Fibroblast of the aortic adventitia (primary cell): ENCODE results near the gene EIF4E1B. TPM values are rescaled to one million over a fixed set of nuclear protein-coding genes. Genes with fewer than 3 reads are reported as not detected.

Experiments used
- DNase-seq: peaks from one replicate; pipeline ENCODE4 v3.0.0-alpha.2; 2010; ENCODE audit warnings: low read depth
- H3K4me3 ChIP-seq: 2 replicates; pipeline ENCODE4 v1.5.1; 2011; ENCODE audit warnings: low read depth, mild to moderate bottlenecking, control low read depth, low read length, moderate library complexity
- total RNA-seq: library from RNA; depleted of rRNA; stranded (reverse); fragments of >200 nt; gene quantifications from 2 replicates; pipeline ENCODE4 v1.2.3, GENCODE V29; 2012; ENCODE audit warnings: low replicate concordance
- TF ChIP-seq, protein P1 (sequence below): IDR thresholded peaks from 2 replicates; pipeline ENCODE4 v1.5.1; 2011; ENCODE audit warnings: mild to moderate bottlenecking, low read length, control low read depth, inconsistent platforms; ENCODE audit not compliant: insufficient read depth

The EIF4E1B gene
- total RNA-seq, 1 donor, result not detected

DNA sequence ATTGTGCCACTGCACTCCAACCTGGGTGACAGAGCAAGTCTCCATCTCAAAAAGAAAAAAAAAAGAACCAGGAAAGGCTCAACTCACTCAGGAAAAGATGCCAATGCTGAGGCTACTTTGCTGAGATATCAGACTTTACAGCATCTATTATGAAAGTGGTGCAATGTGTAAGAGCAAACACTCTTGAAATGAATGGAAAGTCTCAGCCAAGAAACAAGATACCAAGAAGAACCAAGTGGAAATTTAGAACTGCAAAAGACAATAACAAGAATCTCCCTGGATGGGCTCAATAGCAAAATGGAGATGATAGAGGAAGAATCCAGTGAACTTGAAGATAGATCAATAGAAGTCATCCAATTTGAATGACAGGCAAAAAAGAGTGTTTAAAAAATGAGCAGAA is 54.5 kb downstream of the EIF4E1B start:
- TF ChIP-seq, protein P1, sequence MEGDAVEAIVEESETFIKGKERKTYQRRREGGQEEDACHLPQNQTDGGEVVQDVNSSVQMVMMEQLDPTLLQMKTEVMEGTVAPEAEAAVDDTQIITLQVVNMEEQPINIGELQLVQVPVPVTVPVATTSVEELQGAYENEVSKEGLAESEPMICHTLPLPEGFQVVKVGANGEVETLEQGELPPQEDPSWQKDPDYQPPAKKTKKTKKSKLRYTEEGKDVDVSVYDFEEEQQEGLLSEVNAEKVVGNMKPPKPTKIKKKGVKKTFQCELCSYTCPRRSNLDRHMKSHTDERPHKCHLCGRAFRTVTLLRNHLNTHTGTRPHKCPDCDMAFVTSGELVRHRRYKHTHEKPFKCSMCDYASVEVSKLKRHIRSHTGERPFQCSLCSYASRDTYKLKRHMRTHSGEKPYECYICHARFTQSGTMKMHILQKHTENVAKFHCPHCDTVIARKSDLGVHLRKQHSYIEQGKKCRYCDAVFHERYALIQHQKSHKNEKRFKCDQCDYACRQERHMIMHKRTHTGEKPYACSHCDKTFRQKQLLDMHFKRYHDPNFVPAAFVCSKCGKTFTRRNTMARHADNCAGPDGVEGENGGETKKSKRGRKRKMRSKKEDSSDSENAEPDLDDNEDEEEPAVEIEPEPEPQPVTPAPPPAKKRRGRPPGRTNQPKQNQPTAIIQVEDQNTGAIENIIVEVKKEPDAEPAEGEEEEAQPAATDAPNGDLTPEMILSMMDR, result no peak
- no peak for DNase-seq
- H3K4me3 ChIP-seq, result no peak overlapping the region

DNA sequence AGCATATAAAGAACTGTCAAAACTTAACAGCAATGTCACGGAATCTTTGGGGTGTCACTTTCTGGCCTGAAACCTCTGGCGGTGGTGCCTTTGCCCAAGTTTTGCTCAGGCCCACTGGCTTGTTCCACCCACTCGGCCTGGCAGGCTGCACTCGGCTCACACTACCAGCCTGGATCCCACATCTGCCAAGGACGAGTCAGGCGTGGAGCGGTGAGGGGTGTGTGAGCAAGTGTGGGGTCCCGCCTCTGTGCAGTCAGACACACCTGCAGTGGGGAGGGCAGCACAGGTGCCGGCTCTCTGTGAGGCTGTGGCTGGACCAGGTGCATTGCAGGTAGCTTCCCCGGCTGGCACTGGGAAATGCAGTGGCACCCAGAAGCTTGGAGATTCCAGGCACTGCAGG is 56.8 kb downstream of the EIF4E1B start:
- no peak overlapping the region for H3K4me3 ChIP-seq
- DNase-seq, result no peak
- TF ChIP-seq, protein P1, result no peak

DNA sequence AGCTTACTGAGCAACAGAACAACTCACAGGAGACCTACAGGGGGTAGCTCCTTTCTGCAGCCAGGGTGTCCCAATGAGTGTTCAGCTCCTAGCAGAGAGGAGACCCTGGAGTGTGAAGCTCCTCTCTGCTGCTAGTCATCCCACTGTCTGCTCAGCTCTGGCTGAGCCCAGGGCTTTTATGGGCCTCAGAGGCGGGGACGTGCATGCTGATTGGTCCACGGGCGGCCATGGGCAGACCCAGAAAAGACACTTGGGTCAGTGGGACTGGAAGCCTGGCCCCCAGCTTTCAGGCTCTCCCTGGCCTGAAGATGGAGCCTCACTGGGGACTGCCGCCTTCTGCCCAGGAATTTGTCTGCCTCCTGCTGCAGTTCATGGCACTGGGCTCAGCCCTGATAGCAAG is 57.4 kb downstream of the EIF4E1B start:
- no peak for DNase-seq
- TF ChIP-seq, protein P1, result no peak
- H3K4me3 ChIP-seq, result no peak overlapping the region

DNA sequence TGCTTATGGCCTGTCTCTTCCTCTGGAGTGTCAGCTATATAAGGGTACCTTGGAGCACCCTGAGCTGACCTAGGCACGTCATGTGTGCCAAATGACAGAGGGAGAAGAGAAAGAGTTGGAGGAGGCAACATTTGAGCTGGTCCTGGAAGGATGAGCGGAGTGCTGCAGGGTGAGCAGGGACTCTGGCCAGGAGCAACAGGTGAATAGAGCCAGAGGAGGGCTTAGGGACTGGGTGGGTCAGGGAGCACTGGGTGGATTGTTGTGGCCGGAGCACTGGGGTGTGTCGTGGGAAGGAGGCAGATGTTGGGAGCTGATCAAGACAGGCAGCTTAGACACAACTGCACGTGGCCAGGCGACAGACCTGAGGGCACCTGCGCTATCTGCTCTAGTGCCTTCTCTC is 60.4 kb downstream of the EIF4E1B start:
- TF ChIP-seq, protein P1, result no peak
- DNase-seq, result no peak
- no peak overlapping the region for H3K4me3 ChIP-seq

DNA sequence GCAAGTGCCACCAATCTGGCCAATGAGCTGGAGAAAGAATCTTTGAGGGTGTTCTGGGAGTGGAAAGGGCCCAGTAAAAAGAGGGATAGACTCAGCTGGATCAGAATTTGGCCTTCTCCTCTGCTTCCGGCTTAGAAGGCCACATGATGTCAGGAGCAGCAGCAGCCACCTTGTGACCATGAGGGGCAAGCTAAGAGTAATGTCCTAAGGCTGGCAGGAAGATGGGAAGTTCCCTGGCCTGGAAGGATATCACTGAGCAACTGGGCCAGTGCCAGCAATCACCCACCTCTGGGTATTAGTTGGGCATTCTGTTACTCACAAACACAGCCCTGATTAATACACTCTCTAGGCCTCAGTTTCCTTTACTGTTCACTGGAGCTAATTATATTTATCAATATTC is 61.0 kb downstream of the EIF4E1B start:
- TF ChIP-seq, protein P1, result no peak
- no peak for DNase-seq
- H3K4me3 ChIP-seq, result no peak overlapping the region

DNA sequence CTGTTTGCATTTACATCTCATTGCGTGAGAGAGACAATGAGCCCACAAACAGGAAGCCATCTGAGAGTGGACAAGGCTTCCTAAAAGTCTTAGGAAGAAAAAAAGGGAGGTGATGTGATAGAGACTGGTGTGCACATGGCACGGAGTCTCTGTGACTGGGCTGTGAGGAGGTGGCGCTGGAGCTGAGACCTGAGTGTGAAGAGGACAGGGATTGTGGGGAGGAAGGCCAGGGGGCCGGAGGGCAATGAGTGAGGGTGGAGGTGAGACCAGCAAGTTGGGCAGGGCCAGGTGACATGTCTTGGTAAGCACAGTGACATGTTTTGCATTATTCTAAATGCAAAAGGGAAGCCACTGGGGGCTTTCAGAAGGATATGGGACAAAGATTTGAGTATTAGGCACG is 61.9 kb downstream of the EIF4E1B start:
- H3K4me3 ChIP-seq, result no peak overlapping the region
- TF ChIP-seq, protein P1, result no peak
- DNase-seq, result no peak

DNA sequence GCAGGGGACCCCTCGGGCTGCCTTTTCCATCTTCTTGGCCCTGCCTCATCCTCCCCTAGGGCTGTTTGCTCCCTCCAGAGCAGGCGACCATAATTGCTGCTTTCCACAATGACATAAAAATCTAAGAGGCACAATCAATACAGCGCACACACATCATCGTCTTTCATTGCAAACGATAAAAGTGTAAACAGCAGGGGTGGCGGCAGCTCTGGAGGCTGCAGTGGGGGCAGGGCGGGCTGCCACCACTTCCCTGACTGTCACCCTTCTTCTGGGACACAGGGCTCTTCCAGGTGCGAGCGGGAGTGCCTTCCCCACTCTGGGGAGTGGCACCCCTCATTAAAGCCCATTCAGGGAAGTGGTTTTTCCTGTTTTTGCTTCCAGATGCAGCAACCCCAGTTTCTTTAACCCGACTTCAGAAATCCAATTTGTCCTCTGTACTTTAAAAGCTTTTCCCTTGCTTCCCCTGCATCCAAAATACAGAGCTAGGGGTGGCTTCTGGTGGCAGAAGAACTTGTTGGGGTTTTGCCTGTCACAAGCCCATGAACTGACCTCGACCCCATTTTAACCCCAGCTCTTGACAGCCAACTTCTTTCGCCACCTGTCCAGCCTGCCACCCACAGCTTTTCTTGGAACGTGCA is 62.5 kb downstream of the EIF4E1B start:
- no peak for DNase-seq
- no peak overlapping the region for H3K4me3 ChIP-seq
- TF ChIP-seq, protein P1, result no peak
